IMR-90 (cell line): Measurements from ENCODE around the gene MUC20. TPM values are rescaled to one million over a fixed set of nuclear protein-coding genes. Genes with fewer than 3 reads are reported as not detected.

Experiments used
- ATAC-seq: fragments of 200-7000 bp; cut with Tn5 transposase; 2 replicates; pipeline ENCODE4 v1.9.1; 2020; ENCODE audit warnings: low read depth, mild to moderate bottlenecking, moderate library complexity
- BruUV-seq: library from RNA; stranded (reverse); fragments of 400-500 nt; replicated peaks from 2 replicates; lab custom pipeline; 2021; lab: Mats Ljungman, UMichigan
- CTCF ChIA-PET: fragments of 300-600 bp; formaldehyde crosslinking; extraction: SDS; loops from one replicate; lab custom pipeline; 2021; ENCODE audit warnings: antibody characterized with exemption; lab: Yijun Ruan, JAX
- POLR2A ChIA-PET: fragments of 300-600 bp; sonication (Branson Sonifier 250); formaldehyde crosslinking; loops from one replicate; lab custom pipeline; 2022; ENCODE audit warnings: antibody characterized with exemption; ENCODE audit not compliant: unreplicated experiment; lab: Charles Lee
- DNase-seq: peaks from one replicate; pipeline ENCODE4 v3.0.0; 2013
- H2AFZ ChIP-seq: replicated peaks from 2 replicates; pipeline ENCODE3; 2013; ENCODE audit warnings: low read length, mild to moderate bottlenecking; ENCODE audit not compliant: poor library complexity
- H2AK5ac ChIP-seq: 2 replicates; pipeline ENCODE4 v1.6.1; 2013; ENCODE audit warnings: low read depth, low read length, inconsistent platforms
- H2AK9ac ChIP-seq: replicated peaks from 2 replicates; pipeline ENCODE3; 2013; ENCODE audit warnings: mild to moderate bottlenecking, low read depth, low read length, moderate library complexity; ENCODE audit not compliant: poor library complexity
- H2BK120ac ChIP-seq: 2 replicates; pipeline ENCODE4 v1.6.1; 2013; ENCODE audit warnings: low read depth, low read length, inconsistent platforms
- H2BK15ac ChIP-seq: 3 replicates; pipeline ENCODE4 v1.6.1; 2013; ENCODE audit warnings: low read depth, low read length, inconsistent platforms
- H2BK20ac ChIP-seq: 2 replicates; pipeline ENCODE4 v1.6.1; 2013; ENCODE audit warnings: low read depth, mild to moderate bottlenecking, inconsistent platforms, low read length, moderate library complexity
- H2BK5ac ChIP-seq: 2 replicates; pipeline ENCODE4 v1.6.1; 2013; ENCODE audit warnings: mild to moderate bottlenecking, low read depth, low read length, inconsistent platforms; ENCODE audit not compliant: poor library complexity, severe bottlenecking
- H3K14ac ChIP-seq: replicated peaks from 2 replicates; pipeline ENCODE4 v1.6.1; 2013; ENCODE audit warnings: low read depth, low read length, inconsistent platforms
- H3K18ac ChIP-seq: 2 replicates; pipeline ENCODE4 v1.6.1; 2013; ENCODE audit warnings: low read depth, low read length, control low read depth
- H3K23ac ChIP-seq: 2 replicates; pipeline ENCODE4 v1.6.1; 2013; ENCODE audit warnings: low read depth, low read length, inconsistent platforms
- H3K27ac ChIP-seq: 2 replicates; pipeline ENCODE4 v1.5.1; 2013; ENCODE audit warnings: mild to moderate bottlenecking, control low read depth, low read length; ENCODE audit not compliant: insufficient read depth
- H3K27me3 ChIP-seq: 2 replicates; pipeline ENCODE4 v1.6.1; 2013; ENCODE audit warnings: low read length; ENCODE audit not compliant: control insufficient read depth, insufficient read depth
- H3K36me3 ChIP-seq: 2 replicates; pipeline ENCODE4 v1.6.1; 2013; ENCODE audit warnings: low read length, mixed read lengths; ENCODE audit not compliant: control insufficient read depth, insufficient read depth
- H3K4ac ChIP-seq: 2 replicates; pipeline ENCODE4 v1.6.1; 2013; ENCODE audit warnings: low read depth, low read length, inconsistent platforms
- H3K4me1 ChIP-seq: 2 replicates; pipeline ENCODE4 v1.6.1; 2013; ENCODE audit warnings: low read length, mixed read lengths; ENCODE audit not compliant: control insufficient read depth, insufficient read depth
- H3K4me2 ChIP-seq: 2 replicates; pipeline ENCODE4 v1.6.1; 2013; ENCODE audit warnings: low read depth, mild to moderate bottlenecking, control low read depth, low read length, moderate library complexity
- H3K4me3 ChIP-seq: 2 replicates; pipeline ENCODE4 v1.5.1; 2013; ENCODE audit warnings: low read depth, mild to moderate bottlenecking, control low read depth, low read length, moderate library complexity; ENCODE audit not compliant: insufficient read depth
- H3K56ac ChIP-seq: 2 replicates; pipeline ENCODE4 v1.6.1; 2013; ENCODE audit warnings: low read length, inconsistent platforms; ENCODE audit not compliant: insufficient read depth; ENCODE audit errors: extremely low read depth
- H3K79me1 ChIP-seq, 2 experiments: 2 replicates each; pipeline ENCODE4 v1.6.1; 2013; ENCODE audit warnings: low read length in 2 of 2, inconsistent platforms in 1 of 2, low read depth in 1 of 2
- H3K9ac ChIP-seq: 2 replicates; pipeline ENCODE4 v1.6.1; 2013; ENCODE audit warnings: low read depth, low read length, control low read depth
- H3K9me1 ChIP-seq: 2 replicates; pipeline ENCODE4 v1.6.1; 2013; ENCODE audit warnings: low read length, inconsistent platforms; ENCODE audit not compliant: insufficient read depth
- H3K9me3 ChIP-seq: 2 replicates; pipeline ENCODE4 v1.6.1; 2013; ENCODE audit warnings: low read length; ENCODE audit not compliant: control insufficient read depth, insufficient read depth
- H4K20me1 ChIP-seq: 2 replicates; pipeline ENCODE4 v1.6.1; 2013; ENCODE audit warnings: low read length, inconsistent platforms; ENCODE audit not compliant: insufficient read depth
- H4K5ac ChIP-seq: 2 replicates; pipeline ENCODE4 v1.6.1; 2013; ENCODE audit warnings: mild to moderate bottlenecking, low read depth, low read length, control low read depth
- H4K8ac ChIP-seq, 2 experiments: 2 replicates each; pipeline ENCODE4 v1.6.1; 2013; ENCODE audit warnings: low read depth in 2 of 2, low read length in 2 of 2, control low read depth in 1 of 2, inconsistent platforms in 1 of 2
- H4K91ac ChIP-seq: 2 replicates; pipeline ENCODE4 v1.6.1; 2013; ENCODE audit warnings: low read depth, low read length, inconsistent platforms; ENCODE audit not compliant: insufficient read depth
- BHLHE40 ChIP-seq: fragments of 150-350 bp; IDR thresholded peaks from 2 replicates; pipeline ENCODE4 v1.6.1; 2016; ENCODE audit warnings: mild to moderate bottlenecking, low read depth, low read length
- CEBPB ChIP-seq: IDR thresholded peaks from 2 replicates; pipeline ENCODE4 v1.6.1; 2012; ENCODE audit warnings: low read depth, low read length, improper control_type of control experiment
- CHD1 ChIP-seq: IDR thresholded peaks from 2 replicates; pipeline ENCODE4 v1.6.1; 2012; ENCODE audit warnings: low read depth, low read length, improper control_type of control experiment
- MAFK ChIP-seq: IDR thresholded peaks from 2 replicates; pipeline ENCODE4 v1.6.1; 2012; ENCODE audit warnings: low read depth, low read length, improper control_type of control experiment
- MXI1 ChIP-seq: IDR thresholded peaks from 2 replicates; pipeline ENCODE4 v1.6.1; 2012; ENCODE audit warnings: low read depth, mild to moderate bottlenecking, low read length, moderate library complexity, borderline replicate concordance
- RAD21 ChIP-seq: IDR thresholded peaks from 2 replicates; pipeline ENCODE4 v1.6.1; 2012; ENCODE audit warnings: low read length, improper control_type of control experiment
- SMC3 ChIP-seq: fragments of 150-350 bp; IDR thresholded peaks from 2 replicates; pipeline ENCODE4 v1.6.1; 2016; ENCODE audit warnings: low read depth, mild to moderate bottlenecking, antibody characterized with exemption, low read length, moderate library complexity
- WGBS, 2 experiments: methylation state at CpG; one replicate each; pipeline versions ENCODE4 v1.1.5 to v1.1.7; 2013; ENCODE audit warnings: missing lambda C conversion rate in 2 of 2; ENCODE audit not compliant: insufficient read length in 1 of 2; ENCODE audit errors: extremely low coverage in 2 of 2; 5-methylcytosine and 5-hydroxymethylcytosine counted together
- dilution Hi-C: fragments of 300-500 bp; cut with HindIII; formaldehyde crosslinking; loops from one replicate; pipeline ENCODE4 v1.14.3; 2018; ENCODE audit warnings: low sequenced_read_pairs; ENCODE audit not compliant: unreplicated experiment
- in situ Hi-C: fragments of 300-500 bp; cut with MboI; formaldehyde crosslinking; loops from 3 replicates; pipeline ENCODE4 v1.14.3; 2019; ENCODE audit warnings: low sequenced_read_pairs, inconsistent platforms, mixed read lengths
- intact Hi-C: fragments of 100-400 bp; cut with micrococcal nuclease; formaldehyde crosslinking; loops from 2 replicates; pipeline ENCODE4 v1.10.0; 2022
- polyA plus RNA-seq, 3 experiments: library from polyadenylated mRNA; depleted of rRNA; stranded (reverse); fragments of >200 nt; gene quantifications; 2 replicates each; pipeline ENCODE4 v1.2.3, GENCODE V29; 2012; ENCODE audit warnings: low replicate concordance in 1 of 3
- total RNA-seq: library from RNA; depleted of rRNA; stranded (reverse); fragments of >200 nt; gene quantifications from 2 replicates; pipeline ENCODE4 v1.2.3, GENCODE V29; 2012
- TF ChIP-seq, protein P1 (sequence below): conservative IDR thresholded peaks from 2 replicates; pipeline ENCODE4 v1.5.1; 2012; ENCODE audit warnings: mild to moderate bottlenecking, low read depth, low read length, improper control_type of control experiment
- TF ChIP-seq, protein P2 (sequence below): fragments of 150-350 bp; IDR thresholded peaks from 2 replicates; pipeline ENCODE4 v1.6.1; 2016; ENCODE audit warnings: low read depth, mild to moderate bottlenecking, low read length, moderate library complexity, borderline replicate concordance
- TF ChIP-seq, protein P3 (sequence below): fragments of 150-350 bp; IDR thresholded peaks from 2 replicates; pipeline ENCODE4 v1.6.1; 2017; ENCODE audit warnings: mild to moderate bottlenecking, antibody characterized with exemption, low read length, low read depth

Gene MUC20
- total and polyA plus RNA-seq, 2 of the 4 experiments (the other 2 are of a cell fraction): 0.12 TPM; not detected in 1

DNA sequence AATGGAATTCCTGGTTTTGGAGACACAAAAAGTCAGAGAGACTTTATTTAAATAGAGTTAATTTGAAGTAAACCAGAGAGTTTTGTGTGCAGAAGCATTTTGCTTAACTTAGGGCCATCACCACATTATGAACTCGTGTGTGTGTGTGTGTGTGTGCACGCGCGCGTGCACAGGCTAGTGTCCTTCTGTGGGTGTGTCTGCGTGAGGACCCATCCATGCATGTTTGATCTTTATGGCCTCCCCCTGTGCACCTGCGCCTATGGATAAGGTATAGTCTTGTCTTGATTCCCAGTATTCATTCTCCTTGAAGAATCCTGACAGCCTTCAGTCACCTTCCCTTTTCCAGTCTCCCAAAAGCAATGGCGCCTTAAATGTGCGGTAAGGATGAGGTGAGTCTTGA is 26.0 kb downstream of the MUC20 start:
- no peak overlapping the region for H2AK5ac ChIP-seq
- H4K5ac ChIP-seq: no peak overlapping the region
- BruUV-seq: no TSS peak
- in situ Hi-C loops (loop anchor here (5.0 kb wide), 1 partner anchor 124 kb away; no protein-coding TSS in a partner anchor), intact Hi-C loops (no loop called here), dilution Hi-C loops (no loop called here)
- H3K23ac ChIP-seq: no peak overlapping the region
- 89% methylated on average over 3 of the region's 9 CpGs; no CpG with 5 or more reads in 1 of the 2 experiments for WGBS, 2 experiments
- CTCF ChIA-PET: no interaction called here
- H3K9me3 ChIP-seq: no peaks in the 10 kb centered on the region
- no peak overlapping the region for H2BK5ac ChIP-seq
- H2BK120ac ChIP-seq: no peak overlapping the region
- H4K91ac ChIP-seq: no peak overlapping the region
- no peaks in the 10 kb centered on the region; the same call in 1 of the 2 replicates for H3K9me1 ChIP-seq
- H2BK20ac ChIP-seq: no peak overlapping the region
- H3K14ac ChIP-seq: no peak overlapping the region
- no peak overlapping the region for H3K4ac ChIP-seq
- TF ChIP-seq RAD21: no peak
- TF ChIP-seq, protein P1, sequence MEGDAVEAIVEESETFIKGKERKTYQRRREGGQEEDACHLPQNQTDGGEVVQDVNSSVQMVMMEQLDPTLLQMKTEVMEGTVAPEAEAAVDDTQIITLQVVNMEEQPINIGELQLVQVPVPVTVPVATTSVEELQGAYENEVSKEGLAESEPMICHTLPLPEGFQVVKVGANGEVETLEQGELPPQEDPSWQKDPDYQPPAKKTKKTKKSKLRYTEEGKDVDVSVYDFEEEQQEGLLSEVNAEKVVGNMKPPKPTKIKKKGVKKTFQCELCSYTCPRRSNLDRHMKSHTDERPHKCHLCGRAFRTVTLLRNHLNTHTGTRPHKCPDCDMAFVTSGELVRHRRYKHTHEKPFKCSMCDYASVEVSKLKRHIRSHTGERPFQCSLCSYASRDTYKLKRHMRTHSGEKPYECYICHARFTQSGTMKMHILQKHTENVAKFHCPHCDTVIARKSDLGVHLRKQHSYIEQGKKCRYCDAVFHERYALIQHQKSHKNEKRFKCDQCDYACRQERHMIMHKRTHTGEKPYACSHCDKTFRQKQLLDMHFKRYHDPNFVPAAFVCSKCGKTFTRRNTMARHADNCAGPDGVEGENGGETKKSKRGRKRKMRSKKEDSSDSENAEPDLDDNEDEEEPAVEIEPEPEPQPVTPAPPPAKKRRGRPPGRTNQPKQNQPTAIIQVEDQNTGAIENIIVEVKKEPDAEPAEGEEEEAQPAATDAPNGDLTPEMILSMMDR: no peak
- TF ChIP-seq, protein P2, sequence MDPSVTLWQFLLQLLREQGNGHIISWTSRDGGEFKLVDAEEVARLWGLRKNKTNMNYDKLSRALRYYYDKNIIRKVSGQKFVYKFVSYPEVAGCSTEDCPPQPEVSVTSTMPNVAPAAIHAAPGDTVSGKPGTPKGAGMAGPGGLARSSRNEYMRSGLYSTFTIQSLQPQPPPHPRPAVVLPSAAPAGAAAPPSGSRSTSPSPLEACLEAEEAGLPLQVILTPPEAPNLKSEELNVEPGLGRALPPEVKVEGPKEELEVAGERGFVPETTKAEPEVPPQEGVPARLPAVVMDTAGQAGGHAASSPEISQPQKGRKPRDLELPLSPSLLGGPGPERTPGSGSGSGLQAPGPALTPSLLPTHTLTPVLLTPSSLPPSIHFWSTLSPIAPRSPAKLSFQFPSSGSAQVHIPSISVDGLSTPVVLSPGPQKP: no peak
- TF ChIP-seq, protein P3, sequence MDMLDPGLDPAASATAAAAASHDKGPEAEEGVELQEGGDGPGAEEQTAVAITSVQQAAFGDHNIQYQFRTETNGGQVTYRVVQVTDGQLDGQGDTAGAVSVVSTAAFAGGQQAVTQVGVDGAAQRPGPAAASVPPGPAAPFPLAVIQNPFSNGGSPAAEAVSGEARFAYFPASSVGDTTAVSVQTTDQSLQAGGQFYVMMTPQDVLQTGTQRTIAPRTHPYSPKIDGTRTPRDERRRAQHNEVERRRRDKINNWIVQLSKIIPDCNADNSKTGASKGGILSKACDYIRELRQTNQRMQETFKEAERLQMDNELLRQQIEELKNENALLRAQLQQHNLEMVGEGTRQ: no peak
- TF ChIP-seq BHLHE40: no peak
- TF ChIP-seq MAFK: no peak
- no peak for TF ChIP-seq CHD1
- TF ChIP-seq MXI1: no peak
- TF ChIP-seq CEBPB: no peak
- TF ChIP-seq SMC3: no peak
- no peaks in the 10 kb centered on the region for H3K36me3 ChIP-seq
- DNase-seq (no peak), ATAC-seq (no peak)
- POLR2A ChIA-PET: no interaction called here
- H3K18ac ChIP-seq: no peak overlapping the region
- no peak overlapping the region for H3K4me3 ChIP-seq
- no peaks in the 10 kb centered on the region for H3K79me1 ChIP-seq
- no peaks in the 10 kb centered on the region for H3K4me1 ChIP-seq
- H2BK15ac ChIP-seq: no peak overlapping the region
- H2AFZ ChIP-seq: no peak overlapping the region
- no peak overlapping the region for H3K9ac ChIP-seq
- no peaks in the 10 kb centered on the region for H4K20me1 ChIP-seq
- no peak overlapping the region for H4K8ac ChIP-seq
- H3K56ac ChIP-seq: no peak overlapping the region
- H2AK9ac ChIP-seq: no peak overlapping the region
- no peak overlapping the region for H3K4me2 ChIP-seq
- peaks cover 28% of the 10 kb centered on the region for H3K27me3 ChIP-seq
- no peak overlapping the region for H3K27ac ChIP-seq
